GM06990 (cell line): Measurements from ENCODE around the gene SLC41A1.

ENCODE experiments used
- DNase-seq: peaks from one replicate; pipeline ENCODE4 v3.0.0-alpha.2; 2011; ENCODE audit not compliant: insufficient read length; ENCODE audit errors: extremely low read depth
- H3K27me3 ChIP-seq: replicated peaks from 2 replicates; pipeline ENCODE4 v1.6.0; 2011; ENCODE audit warnings: low read length; ENCODE audit not compliant: control insufficient read depth, insufficient read depth
- H3K36me3 ChIP-seq: 2 replicates; pipeline ENCODE4 v1.5.1; 2011; ENCODE audit warnings: low read length; ENCODE audit not compliant: control insufficient read depth, insufficient read depth
- H3K4me3 ChIP-seq: replicated peaks from 2 replicates; pipeline ENCODE4 v1.5.1; 2011; ENCODE audit warnings: low read depth, mild to moderate bottlenecking, control low read depth, low read length
- CTCF ChIP-seq: IDR thresholded peaks from 2 replicates; pipeline ENCODE4 v1.5.1; 2011; ENCODE audit warnings: low read length, control low read depth, mild to moderate bottlenecking, inconsistent platforms; ENCODE audit not compliant: insufficient read depth, poor library complexity, severe bottlenecking

Gene SLC41A1

GRCh38 chr1:205748403-205749233, 64.4 kb downstream of the SLC41A1 start:
- H3K27me3 ChIP-seq: no peaks in the 10 kb centered on the region
- no peaks in the 10 kb centered on the region for H3K36me3 ChIP-seq
- H3K4me3 ChIP-seq: peak overlapping the region; percentile 89
- DNase-seq: no peak
- TF ChIP-seq CTCF: no peak

GRCh38 chr1:205746757-205747412, 66.1 kb downstream of the SLC41A1 start:
- H3K4me3 ChIP-seq: peak overlapping the region; percentile 5
- DNase-seq: no peak
- no peaks in the 10 kb centered on the region for H3K27me3 ChIP-seq
- H3K36me3 ChIP-seq: no peaks in the 10 kb centered on the region
- no peak for TF ChIP-seq CTCF

- H3K4me3 ChIP-seq: no peak overlapping the region
- H3K27me3 ChIP-seq: no peaks in the 10 kb centered on the region
- no peak for DNase-seq
- no peak for TF ChIP-seq CTCF
- no peaks in the 10 kb centered on the region; the same call in 1 of the 2 replicates for H3K36me3 ChIP-seq
Observed at GRCh38 chr1:205744403-205744802, 68.6 kb downstream of the SLC41A1 start.

GRCh38 chr1:205743977-205744376, 69.0 kb downstream of the SLC41A1 start:
- no peak for TF ChIP-seq CTCF
- no peaks in the 10 kb centered on the region for H3K27me3 ChIP-seq
- no peaks in the 10 kb centered on the region; the same call in 1 of the 2 replicates for H3K36me3 ChIP-seq
- H3K4me3 ChIP-seq: no peak overlapping the region
- DNase-seq: no peak

GRCh38 chr1:205741681-205742080, 71.3 kb downstream of the SLC41A1 start:
- no peak overlapping the region for H3K4me3 ChIP-seq
- no peaks in the 10 kb centered on the region for H3K27me3 ChIP-seq
- H3K36me3 ChIP-seq: no peaks in the 10 kb centered on the region; the same call in 1 of the 2 replicates
- no peak for TF ChIP-seq CTCF
- no peak for DNase-seq
